HEK293 (cell line): ENCODE results near the gene WWOX.

Experiments
- CTCF ChIA-PET: fragments of 350-600 bp; formaldehyde crosslinking; extraction: SDS; loops from one replicate; lab custom pipeline; 2021; ENCODE audit warnings: antibody characterized with exemption; lab: Yijun Ruan, JAX
- POLR2A ChIA-PET: fragments of 300-600 bp; formaldehyde crosslinking; extraction: SDS; loops from one replicate; lab custom pipeline; 2020; ENCODE audit warnings: antibody characterized with exemption, inconsistent platforms; lab: Yijun Ruan, JAX
- H3K27ac ChIP-seq: fragments of 200-500 bp; sonication (Bioruptor generic); 2 replicates; pipeline ENCODE4 v1.5.1; 2014; ENCODE audit warnings: low read depth, low read length, control low read depth, inconsistent platforms; ENCODE audit errors: extremely low read depth
- H3K36me3 ChIP-seq, 2 experiments: fragments of 200-500 bp in 1 of 2; sonication (Bioruptor generic) in 1 of 2; 1 replicate in 1 of 2; 2 replicates in 1 of 2; pipeline ENCODE4 v1.5.1; 2014 to 2017; ENCODE audit warnings: inconsistent platforms in 2 of 2, low read length in 2 of 2; ENCODE audit not compliant: control insufficient read depth in 2 of 2, insufficient read depth in 1 of 2
- H3K4me1 ChIP-seq: fragments of 200-500 bp; sonication (Bioruptor generic); 2 replicates; pipeline ENCODE4 v1.5.1; 2014; ENCODE audit warnings: mild to moderate bottlenecking, low read length, inconsistent platforms; ENCODE audit not compliant: control insufficient read depth, insufficient read depth
- H3K4me3 ChIP-seq: 2 replicates; pipeline ENCODE4 v1.5.1; 2011; ENCODE audit warnings: low read depth, mild to moderate bottlenecking, control low read depth, low read length, moderate library complexity
- H3K9me3 ChIP-seq: fragments of 200-500 bp; sonication (Bioruptor generic); 2 replicates; pipeline ENCODE4 v1.5.1; 2014; ENCODE audit warnings: low read depth, low read length, inconsistent platforms; ENCODE audit not compliant: control insufficient read depth, insufficient read depth
- FEZF1 ChIP-seq: fragments of 450-650 bp; formaldehyde crosslinking; IDR thresholded peaks from 2 replicates; pipeline ENCODE4 v1.5.1; 2016; ENCODE audit warnings: missing biosample characterization, missing genetic modification characterization
- HOXC10 ChIP-seq: sonication (generic); formaldehyde crosslinking; IDR thresholded peaks from 2 replicates; pipeline ENCODE4 v1.8.1; 2023; ENCODE audit warnings: mild to moderate bottlenecking, missing genetic modification reagents
- KLF1 ChIP-seq: fragments of 450-650 bp; formaldehyde crosslinking; IDR thresholded peaks from 2 replicates; pipeline ENCODE4 v1.5.1; 2016; ENCODE audit warnings: missing biosample characterization, missing genetic modification characterization
- MEIS1 ChIP-seq: sonication (generic); formaldehyde crosslinking; IDR thresholded peaks from 2 replicates; pipeline ENCODE4 v1.8.1; 2022; ENCODE audit warnings: missing genetic modification reagents, mild to moderate bottlenecking, borderline replicate concordance
- ZFP3 ChIP-seq: fragments of 450-650 bp; formaldehyde crosslinking; IDR thresholded peaks from 2 replicates; pipeline ENCODE4 v1.5.1; 2016; ENCODE audit warnings: low read depth, missing biosample characterization, missing genetic modification characterization
- ZFP37 ChIP-seq: fragments of 450-650 bp; formaldehyde crosslinking; IDR thresholded peaks from 2 replicates; pipeline ENCODE4 v1.5.1; 2016; ENCODE audit warnings: missing biosample characterization, missing genetic modification characterization
- ZNF132 ChIP-seq: fragments of 450-650 bp; formaldehyde crosslinking; IDR thresholded peaks from 2 replicates; pipeline ENCODE4 v1.5.1; 2017; ENCODE audit warnings: missing biosample characterization, missing genetic modification characterization, borderline replicate concordance
- ZNF184 ChIP-seq: fragments of 450-650 bp; IDR thresholded peaks from 2 replicates; pipeline ENCODE4 v1.5.1; 2018; ENCODE audit warnings: missing biosample characterization, mild to moderate bottlenecking, missing genetic modification characterization
- ZNF37A ChIP-seq: fragments of 450-650 bp; IDR thresholded peaks from 2 replicates; pipeline ENCODE4 v1.5.1; 2018; ENCODE audit warnings: missing biosample characterization, missing genetic modification characterization
- ZNF530 ChIP-seq: fragments of 450-650 bp; formaldehyde crosslinking; IDR thresholded peaks from 2 replicates; pipeline ENCODE4 v1.5.1; 2016; ENCODE audit warnings: low read depth, missing biosample characterization, missing genetic modification characterization
- ZNF670 ChIP-seq: fragments of 450-650 bp; formaldehyde crosslinking; IDR thresholded peaks from 2 replicates; pipeline ENCODE4 v1.5.1; 2016; ENCODE audit warnings: missing biosample characterization, missing genetic modification characterization, low read depth
- ZNF701 ChIP-seq: fragments of 450-650 bp; formaldehyde crosslinking; IDR thresholded peaks from 2 replicates; pipeline ENCODE4 v1.5.1; 2016; ENCODE audit warnings: missing biosample characterization, missing genetic modification characterization
- ZNF768 ChIP-seq: fragments of 450-650 bp; formaldehyde crosslinking; IDR thresholded peaks from 2 replicates; pipeline ENCODE4 v1.5.1; 2018; ENCODE audit warnings: missing biosample characterization, mild to moderate bottlenecking, missing genetic modification characterization
- ZNF776 ChIP-seq: fragments of 450-650 bp; formaldehyde crosslinking; IDR thresholded peaks from 2 replicates; pipeline ENCODE4 v1.5.0; 2017; ENCODE audit warnings: missing biosample characterization, missing genetic modification characterization, borderline replicate concordance
- ZNF785 ChIP-seq: fragments of 450-650 bp; formaldehyde crosslinking; IDR thresholded peaks from 2 replicates; pipeline ENCODE4 v1.5.1; 2016; ENCODE audit warnings: missing biosample characterization, missing genetic modification characterization
- ZSCAN4 ChIP-seq: fragments of 450-650 bp; formaldehyde crosslinking; IDR thresholded peaks from 2 replicates; pipeline ENCODE4 v1.5.1; 2017; ENCODE audit warnings: missing biosample characterization, missing genetic modification characterization
- TF ChIP-seq, protein P1 (sequence below): fragments of 450-650 bp; formaldehyde crosslinking; IDR thresholded peaks from 2 replicates; pipeline ENCODE4 v1.5.1; 2016; ENCODE audit warnings: missing biosample characterization, missing genetic modification characterization
- TF ChIP-seq, protein P2 (sequence below): fragments of 450-650 bp; formaldehyde crosslinking; IDR thresholded peaks from 2 replicates; pipeline ENCODE4 v1.5.1; 2016; ENCODE audit warnings: missing biosample characterization, missing genetic modification characterization
- TF ChIP-seq, protein P3 (sequence below): fragments of 450-650 bp; formaldehyde crosslinking; IDR thresholded peaks from 2 replicates; pipeline ENCODE4 v1.5.1; 2016; ENCODE audit warnings: missing biosample characterization, missing genetic modification characterization

Gene WWOX

GRCh38 chr16:78307824-78308528, 208.5 kb downstream of the WWOX start:
- Histone ChIP-seq H3K36me3 (no peaks in the 10 kb centered on the region), H3K27ac (no peak overlapping the region), H3K4me1 (no peaks in the 10 kb centered on the region), H3K4me3 (no peak overlapping the region), H3K9me3 (no peaks in the 10 kb centered on the region)
- no peak for TF ChIP-seq FEZF1 (tag by site-specific recombination)
- TF ChIP-seq KLF1 (tag by site-specific recombination): no peak
- no peak for TF ChIP-seq ZNF132 (tag by site-specific recombination)
- no peak for TF ChIP-seq HOXC10 (CRISPR knock-in tag)
- no peak for TF ChIP-seq ZNF776
- TF ChIP-seq, protein P1, sequence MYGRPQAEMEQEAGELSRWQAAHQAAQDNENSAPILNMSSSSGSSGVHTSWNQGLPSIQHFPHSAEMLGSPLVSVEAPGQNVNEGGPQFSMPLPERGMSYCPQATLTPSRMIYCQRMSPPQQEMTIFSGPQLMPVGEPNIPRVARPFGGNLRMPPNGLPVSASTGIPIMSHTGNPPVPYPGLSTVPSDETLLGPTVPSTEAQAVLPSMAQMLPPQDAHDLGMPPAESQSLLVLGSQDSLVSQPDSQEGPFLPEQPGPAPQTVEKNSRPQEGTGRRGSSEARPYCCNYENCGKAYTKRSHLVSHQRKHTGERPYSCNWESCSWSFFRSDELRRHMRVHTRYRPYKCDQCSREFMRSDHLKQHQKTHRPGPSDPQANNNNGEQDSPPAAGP (tag by site-specific recombination): no peak
- TF ChIP-seq, protein P2, sequence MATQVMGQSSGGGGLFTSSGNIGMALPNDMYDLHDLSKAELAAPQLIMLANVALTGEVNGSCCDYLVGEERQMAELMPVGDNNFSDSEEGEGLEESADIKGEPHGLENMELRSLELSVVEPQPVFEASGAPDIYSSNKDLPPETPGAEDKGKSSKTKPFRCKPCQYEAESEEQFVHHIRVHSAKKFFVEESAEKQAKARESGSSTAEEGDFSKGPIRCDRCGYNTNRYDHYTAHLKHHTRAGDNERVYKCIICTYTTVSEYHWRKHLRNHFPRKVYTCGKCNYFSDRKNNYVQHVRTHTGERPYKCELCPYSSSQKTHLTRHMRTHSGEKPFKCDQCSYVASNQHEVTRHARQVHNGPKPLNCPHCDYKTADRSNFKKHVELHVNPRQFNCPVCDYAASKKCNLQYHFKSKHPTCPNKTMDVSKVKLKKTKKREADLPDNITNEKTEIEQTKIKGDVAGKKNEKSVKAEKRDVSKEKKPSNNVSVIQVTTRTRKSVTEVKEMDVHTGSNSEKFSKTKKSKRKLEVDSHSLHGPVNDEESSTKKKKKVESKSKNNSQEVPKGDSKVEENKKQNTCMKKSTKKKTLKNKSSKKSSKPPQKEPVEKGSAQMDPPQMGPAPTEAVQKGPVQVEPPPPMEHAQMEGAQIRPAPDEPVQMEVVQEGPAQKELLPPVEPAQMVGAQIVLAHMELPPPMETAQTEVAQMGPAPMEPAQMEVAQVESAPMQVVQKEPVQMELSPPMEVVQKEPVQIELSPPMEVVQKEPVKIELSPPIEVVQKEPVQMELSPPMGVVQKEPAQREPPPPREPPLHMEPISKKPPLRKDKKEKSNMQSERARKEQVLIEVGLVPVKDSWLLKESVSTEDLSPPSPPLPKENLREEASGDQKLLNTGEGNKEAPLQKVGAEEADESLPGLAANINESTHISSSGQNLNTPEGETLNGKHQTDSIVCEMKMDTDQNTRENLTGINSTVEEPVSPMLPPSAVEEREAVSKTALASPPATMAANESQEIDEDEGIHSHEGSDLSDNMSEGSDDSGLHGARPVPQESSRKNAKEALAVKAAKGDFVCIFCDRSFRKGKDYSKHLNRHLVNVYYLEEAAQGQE (tag by site-specific recombination): no peak
- no peak for TF ChIP-seq ZNF670 (tag by site-specific recombination)
- CTCF ChIA-PET: no interaction called here
- POLR2A ChIA-PET: no interaction called here

- ChIA-PET CTCF (no interaction called here), POLR2A (no interaction called here)
- no peaks in the 10 kb centered on the region for H3K9me3 ChIP-seq
- TF ChIP-seq ZNF530 (no peak), ZSCAN4 (tag by site-specific recombination) (no peak), ZNF785 (tag by site-specific recombination) (no peak), ZNF184 (tag by site-specific recombination) (no peak), ZNF701 (tag by site-specific recombination) (no peak), ZNF768 (tag by site-specific recombination) (no peak), MEIS1 (CRISPR knock-in tag) (no peak), ZNF37A (tag by site-specific recombination) (no peak), ZFP3 (tag by site-specific recombination) (no peak), ZFP37 (tag by site-specific recombination) (no peak)
- TF ChIP-seq, protein P3, sequence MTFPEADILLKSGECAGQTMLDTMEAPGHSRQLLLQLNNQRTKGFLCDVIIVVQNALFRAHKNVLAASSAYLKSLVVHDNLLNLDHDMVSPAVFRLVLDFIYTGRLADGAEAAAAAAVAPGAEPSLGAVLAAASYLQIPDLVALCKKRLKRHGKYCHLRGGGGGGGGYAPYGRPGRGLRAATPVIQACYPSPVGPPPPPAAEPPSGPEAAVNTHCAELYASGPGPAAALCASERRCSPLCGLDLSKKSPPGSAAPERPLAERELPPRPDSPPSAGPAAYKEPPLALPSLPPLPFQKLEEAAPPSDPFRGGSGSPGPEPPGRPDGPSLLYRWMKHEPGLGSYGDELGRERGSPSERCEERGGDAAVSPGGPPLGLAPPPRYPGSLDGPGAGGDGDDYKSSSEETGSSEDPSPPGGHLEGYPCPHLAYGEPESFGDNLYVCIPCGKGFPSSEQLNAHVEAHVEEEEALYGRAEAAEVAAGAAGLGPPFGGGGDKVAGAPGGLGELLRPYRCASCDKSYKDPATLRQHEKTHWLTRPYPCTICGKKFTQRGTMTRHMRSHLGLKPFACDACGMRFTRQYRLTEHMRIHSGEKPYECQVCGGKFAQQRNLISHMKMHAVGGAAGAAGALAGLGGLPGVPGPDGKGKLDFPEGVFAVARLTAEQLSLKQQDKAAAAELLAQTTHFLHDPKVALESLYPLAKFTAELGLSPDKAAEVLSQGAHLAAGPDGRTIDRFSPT (tag by site-specific recombination): no peak
- no peaks in the 10 kb centered on the region for H3K4me1 ChIP-seq
- no peak overlapping the region for H3K27ac ChIP-seq
- no peaks in the 10 kb centered on the region for H3K36me3 ChIP-seq
- H3K4me3 ChIP-seq: no peak overlapping the region
Measured at GRCh38 chr16:78309763-78310162, 210.3 kb downstream of the WWOX start.
